SKM-1 (cell line): Measurements from ENCODE around the gene SLC22A6.
"Not testable (repeated sequence)": the region's sequence is repeated elsewhere in the genome, so short reads cannot be mapped to it uniquely, and the experiment has no call there.

Experiments
- DNase-seq: peaks from one replicate; lab custom pipeline; 2025; ENCODE audit not compliant: unreplicated experiment; lab: John Stamatoyannopoulos, UW

Gene SLC22A6

GRCh38 chr11:62985041-62985750 is 429 bp upstream of the SLC22A6 start:
- DNase-seq, result no peak

- DNase-seq, result no peak
Observed at GRCh38 chr11:62983536-62984199, 1.1 kb downstream of the SLC22A6 start.

- DNase-seq, result no peak
Observed at GRCh38 chr11:62981743-62982142, 3.0 kb downstream of the SLC22A6 start.

- DNase-seq, result no peak
Observed at GRCh38 chr11:62980133-62980760, 4.5 kb downstream of the SLC22A6 start.

GRCh38 chr11:62976109-62976508 is 8.7 kb downstream of the SLC22A6 start:
- DNase-seq, result no peak

GRCh38 chr11:62974848-62975522 is 9.8 kb downstream of the SLC22A6 start:
- peak; percentile 12 for DNase-seq

- no peak for DNase-seq
Observed at GRCh38 chr11:62965574-62965973, 19.2 kb downstream of the SLC22A6 start.

- DNase-seq, result no peak
Observed at GRCh38 chr11:62962391-62962790, 22.4 kb downstream of the SLC22A6 start.

GRCh38 chr11:62961017-62961570 is 23.7 kb downstream of the SLC22A6 start:
- DNase-seq, result no peak

GRCh38 chr11:62959422-62959980 is 25.3 kb downstream of the SLC22A6 start:
- no peak for DNase-seq

GRCh38 chr11:62958547-62959421 is 26.0 kb downstream of the SLC22A6 start:
- DNase-seq, result no peak

GRCh38 chr11:62957147-62957546 is 27.6 kb downstream of the SLC22A6 start:
- no peak for DNase-seq

- DNase-seq, result no peak
Observed at GRCh38 chr11:62954478-62954877, 30.3 kb downstream of the SLC22A6 start.

- DNase-seq, result no peak
Observed at GRCh38 chr11:62953811-62954210, 31.0 kb downstream of the SLC22A6 start.

- DNase-seq, result no peak
Observed at GRCh38 chr11:62948765-62949320, 35.9 kb downstream of the SLC22A6 start.

GRCh38 chr11:62945538-62945937 is 39.2 kb downstream of the SLC22A6 start:
- not testable (repeated sequence) for DNase-seq

- DNase-seq, result not testable (repeated sequence)
Observed at GRCh38 chr11:62937528-62937927, 47.2 kb downstream of the SLC22A6 start.

GRCh38 chr11:62934496-62934785 is 50.3 kb downstream of the SLC22A6 start:
- DNase-seq, result no peak

- no peak for DNase-seq
Observed at GRCh38 chr11:62933750-62934495, 50.8 kb downstream of the SLC22A6 start.
